Smooth muscle cell of the coronary artery (primary cell): ENCODE measurements around the gene CCDC61. TPM values are rescaled to one million over a fixed set of nuclear protein-coding genes. Genes with fewer than 3 reads are reported as not detected.

Experiments
- total RNA-seq: library from RNA; depleted of rRNA; stranded (reverse); fragments of >200 nt; gene quantifications from 2 replicates; pipeline ENCODE4 v1.2.3, GENCODE V29; 2014; ENCODE audit warnings: low replicate concordance

The CCDC61 gene, protein sequence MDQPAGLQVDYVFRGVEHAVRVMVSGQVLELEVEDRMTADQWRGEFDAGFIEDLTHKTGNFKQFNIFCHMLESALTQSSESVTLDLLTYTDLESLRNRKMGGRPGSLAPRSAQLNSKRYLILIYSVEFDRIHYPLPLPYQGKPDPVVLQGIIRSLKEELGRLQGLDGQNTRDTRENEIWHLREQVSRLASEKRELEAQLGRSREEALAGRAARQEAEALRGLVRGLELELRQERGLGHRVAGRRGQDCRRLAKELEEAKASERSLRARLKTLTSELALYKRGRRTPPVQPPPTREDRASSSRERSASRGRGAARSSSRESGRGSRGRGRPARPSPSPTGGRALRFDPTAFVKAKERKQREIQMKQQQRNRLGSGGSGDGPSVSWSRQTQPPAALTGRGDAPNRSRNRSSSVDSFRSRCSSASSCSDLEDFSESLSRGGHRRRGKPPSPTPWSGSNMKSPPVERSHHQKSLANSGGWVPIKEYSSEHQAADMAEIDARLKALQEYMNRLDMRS
- total RNA-seq, result 6.0 and 6.4 TPM in 2 replicates

DNA sequence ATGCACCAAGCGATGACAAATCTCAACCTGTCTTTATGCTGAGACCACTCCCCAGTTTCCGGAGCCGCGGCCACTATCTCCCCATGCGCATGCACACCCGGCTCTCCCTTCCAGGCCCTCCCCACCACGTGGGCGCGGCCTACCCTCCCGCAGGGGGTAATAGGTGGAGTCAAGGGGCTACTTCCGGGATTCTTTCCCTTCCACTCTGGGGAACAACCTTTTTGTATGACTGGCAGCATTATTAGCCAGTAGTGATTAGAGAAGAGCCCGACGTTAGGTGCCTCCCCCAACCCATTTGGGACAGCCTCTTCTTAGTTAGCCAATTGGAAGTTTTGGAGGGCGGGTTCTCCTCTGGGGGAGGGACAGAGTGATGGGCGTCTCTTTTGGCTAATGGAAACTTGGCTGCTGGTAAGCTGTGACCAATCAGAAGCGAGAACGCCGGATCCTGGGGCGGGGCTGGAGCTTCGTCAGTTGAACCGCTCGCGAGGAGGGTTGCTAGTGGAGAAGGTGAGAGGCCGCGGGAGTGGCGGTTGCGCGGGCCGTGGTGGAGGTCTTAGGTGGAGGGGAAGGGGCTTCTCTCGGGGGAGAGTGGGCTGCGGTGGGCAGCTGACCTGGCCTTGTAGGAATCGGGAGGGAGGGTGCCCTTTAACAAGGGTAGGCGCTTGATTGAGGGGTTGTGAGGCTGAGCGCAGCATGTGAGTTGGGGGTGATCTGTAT lies at the start of gene CCDC61:
CCDC61 (plus strand) TSS at position 470 of the 717 bp plus-strand sequence. CDS start 7,552 bp downstream, outside the sequence.

DNA sequence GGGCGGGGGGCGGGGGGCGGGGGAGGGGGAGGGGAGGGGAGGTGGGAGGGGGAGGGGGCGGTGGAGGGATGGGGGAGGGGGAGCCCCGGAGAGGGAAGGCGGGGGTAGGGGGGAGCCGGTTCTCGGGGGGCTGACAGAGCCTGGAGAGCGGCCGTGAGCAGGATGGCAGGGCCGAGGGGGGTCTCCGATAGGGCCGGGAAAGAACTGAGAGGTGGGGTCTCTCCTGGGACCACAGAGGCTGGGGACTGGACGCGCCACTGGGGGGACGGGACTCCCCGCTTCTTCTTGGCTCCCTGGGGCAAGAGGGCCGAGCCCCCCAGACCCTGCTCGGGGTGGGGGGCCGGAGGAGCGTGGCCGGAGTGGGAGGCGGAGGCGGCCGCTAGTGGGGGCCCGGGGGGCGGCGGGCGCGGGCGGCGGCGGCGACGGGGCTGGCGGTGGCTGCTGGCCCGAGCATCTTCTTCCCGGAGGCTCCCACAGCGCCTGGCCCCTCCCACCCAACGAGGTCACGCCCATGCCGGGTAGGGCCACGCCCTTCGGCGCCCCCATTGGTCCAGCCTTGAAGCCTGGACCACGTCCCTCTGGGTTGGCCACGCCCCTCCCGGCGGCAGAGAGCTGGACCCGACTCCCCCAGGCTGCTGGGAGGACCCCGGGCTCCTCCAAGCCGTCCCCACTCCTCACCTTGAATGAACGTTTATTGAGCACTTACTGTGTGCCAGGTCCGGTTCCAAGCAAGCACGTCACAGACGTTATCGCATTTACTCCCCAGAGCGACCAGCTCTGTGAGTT lies 21.5 kb upstream of the CCDC61 start, which contains the start of gene NOVA2:
NOVA2 (minus strand) TSS at position 313 of the 786 bp plus-strand sequence. CDS start 514 bp downstream, outside the sequence.

DNA sequence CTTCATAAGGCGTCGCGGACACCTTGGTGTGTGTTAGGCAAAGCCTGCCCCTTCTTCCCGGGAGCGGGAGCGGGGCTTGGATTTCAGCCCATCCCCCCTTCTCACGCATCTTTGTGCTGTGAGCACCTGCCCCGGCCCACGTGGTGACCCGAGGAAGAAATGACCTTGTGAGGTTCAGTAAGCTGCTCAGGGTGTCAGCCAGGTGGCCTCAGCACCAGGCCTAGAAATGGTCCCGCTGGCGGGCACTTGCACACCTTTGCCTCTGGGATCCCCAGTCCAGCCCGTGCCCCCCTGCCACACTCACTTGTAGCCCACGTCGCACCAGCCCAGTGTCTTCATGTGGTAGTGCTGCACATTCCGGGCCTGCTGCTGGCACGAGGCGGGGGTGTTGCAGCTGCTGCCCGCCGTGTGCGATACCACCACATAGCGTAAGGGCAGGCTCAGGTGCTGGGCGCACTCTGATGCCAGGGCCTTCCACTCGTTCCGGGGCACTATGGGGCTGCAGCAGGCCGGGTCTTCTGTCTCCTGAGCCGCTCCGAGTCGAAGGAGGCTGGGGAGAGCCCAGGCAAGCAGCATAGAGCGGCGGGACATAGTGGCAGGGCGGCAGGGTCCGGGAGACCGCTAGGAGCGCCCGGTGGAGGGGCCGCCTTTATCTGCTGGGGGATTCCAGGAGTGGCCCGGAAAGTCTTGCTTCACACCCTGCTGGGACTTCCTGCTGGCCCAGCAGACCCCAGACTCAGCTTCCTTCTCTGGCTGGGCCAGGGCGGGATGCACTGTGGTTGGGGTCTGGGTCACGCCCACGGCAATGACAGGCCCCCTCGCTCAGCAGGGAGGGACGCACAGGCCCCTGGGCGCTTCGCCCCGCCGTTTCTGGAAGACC lies 27.4 kb downstream of the CCDC61 start, which contains the start of gene PGLYRP1:
PGLYRP1 (minus strand) TSS at position 623 of the 880 bp plus-strand sequence; CDS start at position 591, 32 bp downstream.

DNA sequence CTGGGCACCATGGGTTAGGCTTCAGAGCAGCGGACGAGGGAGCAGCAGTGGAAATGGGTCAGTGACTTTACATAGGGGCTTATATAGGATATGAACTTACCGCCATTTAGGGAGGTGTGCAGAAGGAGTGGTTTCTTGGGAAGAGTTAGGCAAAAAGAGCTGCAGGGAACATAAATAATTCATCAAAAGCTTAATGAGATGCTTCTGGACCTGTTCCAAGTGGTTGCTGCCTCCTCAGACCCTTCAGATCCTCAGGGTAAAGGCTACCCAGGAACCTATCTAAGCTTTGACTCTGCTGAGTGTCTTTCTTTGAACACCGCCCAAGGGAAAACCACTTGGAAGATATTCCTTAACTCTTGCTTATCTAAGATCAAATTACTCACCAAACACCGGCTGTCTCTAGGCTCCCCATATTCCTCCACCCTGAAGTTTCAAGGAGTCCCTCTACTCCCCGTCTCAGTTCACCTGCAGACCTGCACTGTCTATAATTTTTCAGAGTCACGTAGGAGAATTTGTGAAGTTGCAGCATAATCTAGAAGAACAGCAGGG lies 45.8 kb downstream of the CCDC61 start, which contains the start of gene IGFL4:
IGFL4 (minus strand) TSS at position 51 of the 549 bp plus-strand sequence; CDS start at position 11, 40 bp downstream.

Other genes starting within 250 kb of the CCDC61 start
- 4.1 and 6.2 TPM in 2 replicates for gene SIX5, start 226.2 kb upstream of the CCDC61 start, total RNA-seq
- 28.9 and 131 TPM in 2 replicates for gene DMPK, start 213.0 kb upstream of the CCDC61 start, total RNA-seq
- 14.3 and 21.6 TPM in 2 replicates for gene DMWD, start 202.6 kb upstream of the CCDC61 start, total RNA-seq
- 0.08 TPM in 1 of 2 replicates, not detected in the other for gene RSPH6A, start 180.2 kb upstream of the CCDC61 start, total RNA-seq
- gene SYMPK, start 132.3 kb upstream of the CCDC61 start, total RNA-seq, result 29.4 and 46.5 TPM in 2 replicates
- not detected in 2 replicates for gene FOXA3, start 131.1 kb upstream of the CCDC61 start, total RNA-seq
- gene IRF2BP1, start 109.3 kb upstream of the CCDC61 start, total RNA-seq, result 14.5 and 24.1 TPM in 2 replicates
- 0.94 and 1.1 TPM in 2 replicates for gene MYPOP, start 92.9 kb upstream of the CCDC61 start, total RNA-seq
- gene NANOS2, start 80.7 kb upstream of the CCDC61 start, total RNA-seq, result not detected in 2 replicates
- gene NOVA2, start 21.6 kb upstream of the CCDC61 start, total RNA-seq, result 0.23 and 1.2 TPM in 2 replicates
- not detected in 2 replicates for gene PGLYRP1, start 27.6 kb downstream of the CCDC61 start, total RNA-seq
- gene IGFL4, start 45.5 kb downstream of the CCDC61 start, total RNA-seq, result under 0.01 TPM in 1 of 2 replicates, not detected in the other
- gene IGFL3, start 129.2 kb downstream of the CCDC61 start, total RNA-seq, result not detected in 2 replicates
- not detected in 2 replicates for gene IGFL2, start 152.8 kb downstream of the CCDC61 start, total RNA-seq
- not detected in 2 replicates for gene IGFL1, start 234.3 kb downstream of the CCDC61 start, total RNA-seq